Esophagus squamous epithelium (tissue), 4 donors: ENCODE measurements around the gene WFIKKN1.

Experiments used
- CTCF ChIP-seq, 6 experiments: fragments of 450-650 bp in 4 of 6; fragments of 200-600 bp in 2 of 6; sonication (generic) in 2 of 6; IDR thresholded peaks; one replicate each; pipeline ENCODE4 v1.5.1; 2016 to 2019; ENCODE audit warnings: antibody characterized with exemption in 6 of 6, mild to moderate bottlenecking in 4 of 6, moderate library complexity in 4 of 6
- POLR2A ChIP-seq, 4 donors: fragments of 450-650 bp; IDR thresholded peaks; one replicate each; pipeline ENCODE4 v1.6.1; 2017; ENCODE audit warnings: antibody characterized with exemption in 4 of 4, mild to moderate bottlenecking in 4 of 4, moderate library complexity in 3 of 4

- TF ChIP-seq CTCF (IDR thresholded peaks at IDR 0.05), result no peak
- TF ChIP-seq POLR2A (IDR thresholded peaks at IDR 0.05), result peak in 2 of 4 donors; percentile 55 to 66
Observed at GRCh38 chr16:641326-642188, 10.8 kb downstream of the WFIKKN1 start, which contains the start of gene MCRIP2.
